ENCODE results near the gene CRYGB. TPM values are rescaled to one million over a fixed set of nuclear protein-coding genes. Genes with fewer than 3 reads are reported as not detected.
"Not testable (repeated sequence)": the region's sequence is repeated elsewhere in the genome, so short reads cannot be mapped to it uniquely, and the experiment has no call there.

CRYGB gene
- polyA plus RNA-seq, 1 donor from 2014 or later: not detected

DNA sequence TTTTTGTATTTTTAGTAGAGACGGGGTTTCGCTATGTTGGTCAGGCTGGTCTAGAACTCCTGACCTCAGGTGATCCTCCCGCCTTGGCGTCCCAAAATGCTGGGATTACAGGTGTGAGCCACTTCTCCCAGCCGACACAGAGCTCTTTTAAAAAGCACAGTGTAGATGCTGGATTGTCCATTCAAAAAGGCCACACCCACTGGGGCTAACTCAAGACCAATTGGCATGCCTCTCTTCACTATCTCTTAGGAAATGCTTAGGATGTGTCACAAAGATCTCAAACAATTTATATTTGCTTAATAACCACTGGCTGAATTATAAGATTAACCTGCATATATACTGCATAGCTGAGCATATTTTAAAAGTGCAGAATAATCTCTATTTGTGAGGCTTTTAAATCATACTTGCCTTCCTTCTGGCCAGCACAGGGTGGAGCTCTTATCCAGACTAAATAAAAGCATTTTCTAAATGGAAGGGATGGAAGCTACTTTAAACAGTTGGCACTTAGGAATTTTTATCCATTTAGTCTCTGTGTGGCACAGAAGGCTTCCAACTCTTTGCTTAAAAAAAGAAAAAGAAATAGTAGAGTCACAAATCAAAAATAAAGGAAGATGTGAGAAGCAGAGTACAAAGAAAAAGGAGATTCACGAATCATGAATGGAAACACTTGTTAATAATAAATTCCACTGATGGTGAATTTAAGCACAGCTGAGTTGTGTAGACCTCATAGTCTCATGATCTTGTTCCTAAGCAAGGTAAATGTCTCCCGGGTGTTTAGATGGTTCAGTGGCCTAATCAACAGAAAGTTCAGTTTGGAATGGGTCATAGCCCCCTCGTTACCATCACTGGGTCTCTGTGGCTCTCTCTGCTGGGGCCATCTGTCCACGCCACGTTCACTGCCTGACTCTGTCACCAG is 44.0 kb downstream of the CRYGB start:
- Histone ChIP-seq H3K9me3 (ENCODE audit: low read length) (no peaks in the 10 kb centered on the region), H3K4me2 (ENCODE audit: low read length) (no peak overlapping the region), H3K4me3 (ENCODE audit: low read length) (no peak overlapping the region), H3K36me3 (ENCODE audit: insufficient read depth, low read length) (no peaks in the 10 kb centered on the region), H4K20me1 (ENCODE audit: insufficient read depth) (no peaks in the 10 kb centered on the region), H3K9me2 (ENCODE audit: insufficient read depth, low read length) (no peaks in the 10 kb centered on the region), H3K27me3 (ENCODE audit: insufficient read depth, low read depth, low read length) (no peaks in the 10 kb centered on the region), H3K79me2 (replicated peaks; ENCODE audit: insufficient read depth, low read length) (no peaks in the 10 kb centered on the region), H3K9ac (ENCODE audit: low read length) (no peak overlapping the region), H2AFZ (ENCODE audit: low read depth, low read length) (no peak overlapping the region), H3K27ac (ENCODE audit: low read length) (no peak overlapping the region), H3F3A (ENCODE audit: insufficient read depth, low read length, poor library complexity, severe bottlenecking) (no peaks in the 10 kb centered on the region)
- TF ChIP-seq, protein P1, sequence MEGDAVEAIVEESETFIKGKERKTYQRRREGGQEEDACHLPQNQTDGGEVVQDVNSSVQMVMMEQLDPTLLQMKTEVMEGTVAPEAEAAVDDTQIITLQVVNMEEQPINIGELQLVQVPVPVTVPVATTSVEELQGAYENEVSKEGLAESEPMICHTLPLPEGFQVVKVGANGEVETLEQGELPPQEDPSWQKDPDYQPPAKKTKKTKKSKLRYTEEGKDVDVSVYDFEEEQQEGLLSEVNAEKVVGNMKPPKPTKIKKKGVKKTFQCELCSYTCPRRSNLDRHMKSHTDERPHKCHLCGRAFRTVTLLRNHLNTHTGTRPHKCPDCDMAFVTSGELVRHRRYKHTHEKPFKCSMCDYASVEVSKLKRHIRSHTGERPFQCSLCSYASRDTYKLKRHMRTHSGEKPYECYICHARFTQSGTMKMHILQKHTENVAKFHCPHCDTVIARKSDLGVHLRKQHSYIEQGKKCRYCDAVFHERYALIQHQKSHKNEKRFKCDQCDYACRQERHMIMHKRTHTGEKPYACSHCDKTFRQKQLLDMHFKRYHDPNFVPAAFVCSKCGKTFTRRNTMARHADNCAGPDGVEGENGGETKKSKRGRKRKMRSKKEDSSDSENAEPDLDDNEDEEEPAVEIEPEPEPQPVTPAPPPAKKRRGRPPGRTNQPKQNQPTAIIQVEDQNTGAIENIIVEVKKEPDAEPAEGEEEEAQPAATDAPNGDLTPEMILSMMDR (IDR thresholded peaks at IDR 0.05; ENCODE audit: poor library complexity, severe bottlenecking): peak; percentile 68
- peak; percentile 75 for TF ChIP-seq SMC3 (conservative IDR thresholded peaks at IDR 0.05; ENCODE audit: poor library complexity)
- TF ChIP-seq, protein P2, sequence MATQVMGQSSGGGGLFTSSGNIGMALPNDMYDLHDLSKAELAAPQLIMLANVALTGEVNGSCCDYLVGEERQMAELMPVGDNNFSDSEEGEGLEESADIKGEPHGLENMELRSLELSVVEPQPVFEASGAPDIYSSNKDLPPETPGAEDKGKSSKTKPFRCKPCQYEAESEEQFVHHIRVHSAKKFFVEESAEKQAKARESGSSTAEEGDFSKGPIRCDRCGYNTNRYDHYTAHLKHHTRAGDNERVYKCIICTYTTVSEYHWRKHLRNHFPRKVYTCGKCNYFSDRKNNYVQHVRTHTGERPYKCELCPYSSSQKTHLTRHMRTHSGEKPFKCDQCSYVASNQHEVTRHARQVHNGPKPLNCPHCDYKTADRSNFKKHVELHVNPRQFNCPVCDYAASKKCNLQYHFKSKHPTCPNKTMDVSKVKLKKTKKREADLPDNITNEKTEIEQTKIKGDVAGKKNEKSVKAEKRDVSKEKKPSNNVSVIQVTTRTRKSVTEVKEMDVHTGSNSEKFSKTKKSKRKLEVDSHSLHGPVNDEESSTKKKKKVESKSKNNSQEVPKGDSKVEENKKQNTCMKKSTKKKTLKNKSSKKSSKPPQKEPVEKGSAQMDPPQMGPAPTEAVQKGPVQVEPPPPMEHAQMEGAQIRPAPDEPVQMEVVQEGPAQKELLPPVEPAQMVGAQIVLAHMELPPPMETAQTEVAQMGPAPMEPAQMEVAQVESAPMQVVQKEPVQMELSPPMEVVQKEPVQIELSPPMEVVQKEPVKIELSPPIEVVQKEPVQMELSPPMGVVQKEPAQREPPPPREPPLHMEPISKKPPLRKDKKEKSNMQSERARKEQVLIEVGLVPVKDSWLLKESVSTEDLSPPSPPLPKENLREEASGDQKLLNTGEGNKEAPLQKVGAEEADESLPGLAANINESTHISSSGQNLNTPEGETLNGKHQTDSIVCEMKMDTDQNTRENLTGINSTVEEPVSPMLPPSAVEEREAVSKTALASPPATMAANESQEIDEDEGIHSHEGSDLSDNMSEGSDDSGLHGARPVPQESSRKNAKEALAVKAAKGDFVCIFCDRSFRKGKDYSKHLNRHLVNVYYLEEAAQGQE (IDR thresholded peaks at IDR 0.05; ENCODE audit: borderline replicate concordance): no peak
- no peak for TF ChIP-seq MXI1 (conservative IDR thresholded peaks at IDR 0.05; ENCODE audit: poor library complexity, severe bottlenecking)
- no peak for TF ChIP-seq EP300 (conservative IDR thresholded peaks at IDR 0.05; ENCODE audit: poor library complexity, severe bottlenecking)
- no peak for TF ChIP-seq TAF1 (IDR thresholded peaks at IDR 0.05; ENCODE audit: low read depth)
- no peak for TF ChIP-seq EZH2 (IDR thresholded peaks at IDR 0.05; ENCODE audit: borderline replicate concordance, insufficient read depth, low read length, poor library complexity, severe bottlenecking)
- peak; percentile 75 for TF ChIP-seq RAD21 (conservative IDR thresholded peaks at IDR 0.05)
- no peak for TF ChIP-seq POLR2AphosphoS5 (IDR thresholded peaks at IDR 0.05)

DNA sequence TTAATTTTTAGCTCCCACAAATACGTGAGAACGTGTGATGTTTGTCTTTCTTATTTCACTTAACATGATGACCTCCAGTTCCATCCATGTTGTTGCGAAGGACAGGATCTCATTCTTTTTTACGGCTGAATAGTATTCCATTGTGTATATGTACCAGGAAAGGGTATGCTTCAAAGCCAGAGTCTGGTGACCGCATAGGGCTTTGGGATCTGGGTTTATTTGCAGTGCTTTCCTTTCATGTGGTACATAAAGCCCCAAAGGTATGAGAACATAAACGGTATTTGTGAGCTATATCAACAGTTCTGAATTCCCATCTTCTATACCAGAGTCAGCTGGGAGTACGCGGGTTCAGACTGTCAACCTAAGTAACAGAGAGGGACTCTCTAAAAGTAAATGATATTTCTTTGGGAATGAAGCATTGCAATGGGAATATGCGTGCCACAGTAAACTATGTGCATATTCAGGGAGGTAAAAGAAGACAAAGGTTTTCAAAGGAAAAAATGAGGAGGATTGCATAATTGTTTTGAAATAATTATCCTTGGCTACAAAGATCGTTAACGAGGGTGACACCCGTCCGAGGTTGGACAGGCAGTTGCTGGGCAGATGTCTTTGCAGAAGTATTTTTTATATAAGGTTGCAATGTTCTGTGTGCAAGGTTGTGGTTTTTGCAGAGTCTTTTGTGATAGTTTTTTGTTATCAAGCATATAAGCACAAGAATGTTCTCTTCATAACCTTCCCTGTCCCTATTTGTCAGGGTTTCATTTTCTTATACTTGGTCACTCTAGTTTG is 46.1 kb downstream of the CRYGB start:
- H2AFZ ChIP-seq (ENCODE audit: low read depth, low read length): no peak overlapping the region
- TF ChIP-seq, protein P1 (IDR thresholded peaks at IDR 0.05; ENCODE audit: poor library complexity, severe bottlenecking): no peak
- TF ChIP-seq EZH2 (IDR thresholded peaks at IDR 0.05; ENCODE audit: borderline replicate concordance, insufficient read depth, low read length, poor library complexity, severe bottlenecking) (no peak), RAD21 (conservative IDR thresholded peaks at IDR 0.05) (no peak), POLR2AphosphoS5 (IDR thresholded peaks at IDR 0.05) (no peak), EP300 (conservative IDR thresholded peaks at IDR 0.05; ENCODE audit: poor library complexity, severe bottlenecking) (no peak)

DNA sequence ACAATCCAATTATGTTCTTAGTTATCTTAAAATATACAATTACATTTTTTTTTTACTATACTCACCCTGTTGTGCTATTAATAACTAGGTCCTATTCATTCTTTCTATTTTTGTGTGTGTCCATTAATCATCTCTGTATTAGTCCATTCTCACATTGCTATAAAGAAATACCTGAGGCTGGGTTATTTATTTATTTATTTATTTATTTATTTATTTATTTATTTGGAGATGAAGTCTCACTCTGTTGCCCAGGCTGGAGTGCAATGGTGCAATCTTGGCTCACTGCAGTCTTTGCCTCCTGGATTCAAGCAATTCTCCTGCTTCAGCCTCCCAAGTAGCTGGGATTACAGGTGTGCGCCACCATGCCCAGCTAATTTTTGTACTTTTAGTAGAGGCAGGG is 47.3 kb downstream of the CRYGB start:
- not testable (repeated sequence) for H3K4me3 ChIP-seq (ENCODE audit: low read length); H3K9ac ChIP-seq (ENCODE audit: low read length); H3F3A ChIP-seq (ENCODE audit: insufficient read depth, low read length, poor library complexity, severe bottlenecking); H3K27ac ChIP-seq (ENCODE audit: low read length); H3K27me3 ChIP-seq (ENCODE audit: insufficient read depth, low read depth, low read length); H3K9me2 ChIP-seq (ENCODE audit: insufficient read depth, low read length); H3K79me2 ChIP-seq (replicated peaks; ENCODE audit: insufficient read depth, low read length); H3K36me3 ChIP-seq (ENCODE audit: insufficient read depth, low read length); H3K9me3 ChIP-seq (ENCODE audit: low read length); H3K4me2 ChIP-seq (ENCODE audit: low read length); H4K20me1 ChIP-seq (ENCODE audit: insufficient read depth); H2AFZ ChIP-seq (ENCODE audit: low read depth, low read length)

More for the DNA sequence above, 46.1 kb downstream of the CRYGB start:
- Histone ChIP-seq H3K9me2 (ENCODE audit: insufficient read depth, low read length) (no peaks in the 10 kb centered on the region), H3K27me3 (ENCODE audit: insufficient read depth, low read depth, low read length) (no peaks in the 10 kb centered on the region), H3K9me3 (ENCODE audit: low read length) (no peaks in the 10 kb centered on the region), H3K9ac (ENCODE audit: low read length) (no peak overlapping the region), H3K4me2 (ENCODE audit: low read length) (no peak overlapping the region), H4K20me1 (ENCODE audit: insufficient read depth) (no peaks in the 10 kb centered on the region), H3K79me2 (replicated peaks; ENCODE audit: insufficient read depth, low read length) (no peaks in the 10 kb centered on the region), H3F3A (ENCODE audit: insufficient read depth, low read length, poor library complexity, severe bottlenecking) (no peaks in the 10 kb centered on the region), H3K36me3 (ENCODE audit: insufficient read depth, low read length) (no peaks in the 10 kb centered on the region), H3K4me3 (ENCODE audit: low read length) (no peak overlapping the region), H3K27ac (ENCODE audit: low read length) (no peak overlapping the region)

Measured in neural cell (in vitro differentiated cells).